HCT116 (cell line): ENCODE data around the gene CNNM4. TPM values are rescaled to one million over a fixed set of nuclear protein-coding genes. Genes with fewer than 3 reads are reported as not detected.

ENCODE experiments used
- ATAC-seq: fragments of 200-7000 bp; cut with Tn5 transposase; 2 replicates; pipeline ENCODE4 v1.9.1; 2020; ENCODE audit warnings: mild to moderate bottlenecking, moderate library complexity
- BruUV-seq: library from RNA; stranded (reverse); fragments of 400-500 nt; replicated peaks from 2 replicates; lab custom pipeline; 2021; lab: Mats Ljungman, UMichigan
- CTCF ChIA-PET: fragments of 300-600 bp; sonication (Branson Sonifier 250); formaldehyde crosslinking; loops from one replicate; lab custom pipeline; 2021; ENCODE audit warnings: antibody characterized with exemption; lab: Charles Lee
- POLR2A ChIA-PET: fragments of 300-600, 350-600 bp; sonication (Branson Sonifier 250); formaldehyde crosslinking; loops from one replicate; lab custom pipeline; 2021; ENCODE audit warnings: antibody characterized with exemption; lab: Charles Lee
- RAD21 ChIA-PET, 2 experiments: fragments of 300-600 bp; sonication (Branson Sonifier 250); formaldehyde crosslinking; loops; one replicate each; lab custom pipeline; 2023; ENCODE audit warnings: low total read pairs in 2 of 2; ENCODE audit not compliant: uncharacterized antibody in 2 of 2, unreplicated experiment in 2 of 2, low non-redundant PET in 1 of 2; lab: Charles Lee
- DNase-seq: peaks from one replicate; pipeline ENCODE4 v3.0.0-alpha.2; 2010; ENCODE audit warnings: low read depth, low spot score
- H2AFZ ChIP-seq: fragments of 200-600 bp; shearing (Covaris generic), sonication (generic); 2 replicates; pipeline ENCODE4 v1.6.1; 2017; ENCODE audit warnings: low read depth, mixed run types, mixed read lengths, antibody characterized with exemption, low read length; ENCODE audit not compliant: poor library complexity, severe bottlenecking
- H3K27ac ChIP-seq: 2 replicates; pipeline ENCODE4 v1.5.1; 2012; ENCODE audit warnings: low read depth, low read length
- H3K27me3 ChIP-seq: fragments of 200-600 bp; sonication (generic); 2 replicates; pipeline ENCODE4 v1.6.1; 2016; ENCODE audit warnings: mixed run types, low read length, mixed read lengths; ENCODE audit not compliant: insufficient read depth
- H3K36me3 ChIP-seq, 2 experiments: fragments of 200-500 bp in 1 of 2; fragments of 200-600 bp in 1 of 2; sonication (Bioruptor generic) in 1 of 2; sonication (generic) in 1 of 2; 2 replicates each; pipeline versions ENCODE4 v1.5.1 to v1.6.1; 2014 to 2016; ENCODE audit warnings: low read length in 2 of 2, inconsistent platforms in 1 of 2, mixed read lengths in 1 of 2, mixed run types in 1 of 2; ENCODE audit not compliant: insufficient read depth in 2 of 2, control insufficient read depth in 1 of 2
- H3K4me1 ChIP-seq, 2 experiments: fragments of 200-600 bp in 1 of 2; sonication (generic) in 1 of 2; 2 replicates each; pipeline versions ENCODE4 v1.5.1 to v1.6.1; 2012 to 2017; ENCODE audit warnings: low read length in 2 of 2, inconsistent platforms in 1 of 2, mild to moderate bottlenecking in 1 of 2, mixed read lengths in 1 of 2, mixed run types in 1 of 2, moderate library complexity in 1 of 2; ENCODE audit not compliant: insufficient read depth in 2 of 2, control insufficient read depth in 1 of 2
- H3K4me2 ChIP-seq: fragments of 200-600 bp; sonication (generic); 2 replicates; pipeline ENCODE4 v1.6.1; 2017; ENCODE audit warnings: mixed run types, low read length, mixed read lengths
- H3K4me3 ChIP-seq, 2 experiments: fragments of 200-600 bp in 1 of 2; sonication (generic) in 1 of 2; replicated peaks in 1 of 2; 2 replicates each; pipeline ENCODE4 v1.5.1; 2011 to 2016; ENCODE audit warnings: low read length in 2 of 2, control low read depth in 1 of 2, low read depth in 1 of 2, mild to moderate bottlenecking in 1 of 2, mixed read lengths in 1 of 2, mixed run types in 1 of 2
- H3K79me2 ChIP-seq: fragments of 200-600 bp; sonication (generic); 2 replicates; pipeline ENCODE4 v1.6.1; 2017; ENCODE audit warnings: mild to moderate bottlenecking, mixed run types, low read length, moderate library complexity, mixed read lengths; ENCODE audit not compliant: insufficient read depth
- H3K9ac ChIP-seq: fragments of 200-600 bp; sonication (generic); 2 replicates; pipeline ENCODE4 v1.6.1; 2016; ENCODE audit warnings: low read length, mixed read lengths
- H3K9me2 ChIP-seq: fragments of 200-600 bp; sonication (generic), shearing (Covaris generic); 2 replicates; pipeline ENCODE4 v1.6.1; 2017; ENCODE audit warnings: mixed run types, mild to moderate bottlenecking, moderate library complexity; ENCODE audit not compliant: insufficient read depth
- H3K9me3 ChIP-seq, 2 experiments: fragments of 200-500 bp in 1 of 2; fragments of 200-600 bp in 1 of 2; sonication (Bioruptor generic) in 1 of 2; sonication (generic) in 1 of 2; 2 replicates each; pipeline ENCODE4 v1.6.1; 2014 to 2017; ENCODE audit warnings: low read length in 2 of 2, mixed read lengths in 2 of 2, inconsistent platforms in 1 of 2, low read depth in 1 of 2, mild to moderate bottlenecking in 1 of 2, mixed run types in 1 of 2, moderate library complexity in 1 of 2; ENCODE audit not compliant: control insufficient read depth in 1 of 2, insufficient read depth in 1 of 2
- H4K20me1 ChIP-seq: fragments of 200-600 bp; sonication (generic), shearing (Covaris generic); 2 replicates; pipeline ENCODE4 v1.6.1; 2017; ENCODE audit warnings: mixed run types, mild to moderate bottlenecking, moderate library complexity; ENCODE audit not compliant: insufficient read depth
- ATF3 ChIP-seq: IDR thresholded peaks from 2 replicates; pipeline ENCODE4 v1.6.1; 2012
- CBX3 ChIP-seq: IDR thresholded peaks from 2 replicates; pipeline ENCODE4 v1.6.1; 2012; ENCODE audit warnings: low read depth
- CEBPB ChIP-seq: IDR thresholded peaks from 2 replicates; pipeline ENCODE4 v1.6.1; 2012; ENCODE audit warnings: low read depth
- CTCF ChIP-seq, 3 experiments: fragments of 200-600 bp in 1 of 3; sonication (generic) in 1 of 3; IDR thresholded peaks in 2 of 3; conservative IDR thresholded peaks in 1 of 3; 2 replicates each; pipeline ENCODE4 v1.5.1; 2012 to 2017; ENCODE audit warnings: low read depth in 2 of 3, low read length in 2 of 3, antibody characterized with exemption in 1 of 3, borderline replicate concordance in 1 of 3, control low read depth in 1 of 3, mild to moderate bottlenecking in 1 of 3, mixed read lengths in 1 of 3, mixed run types in 1 of 3, moderate library complexity in 1 of 3; ENCODE audit not compliant: insufficient read depth in 1 of 3
- EGR1 ChIP-seq: IDR thresholded peaks from 2 replicates; pipeline ENCODE4 v1.6.1; 2012; ENCODE audit warnings: low read depth
- ELF1 ChIP-seq: IDR thresholded peaks from 2 replicates; pipeline ENCODE4 v1.6.1; 2012; ENCODE audit warnings: low read depth, borderline replicate concordance
- EZH2 ChIP-seq: fragments of 200-600 bp; sonication (generic); IDR thresholded peaks from 2 replicates; pipeline ENCODE4 v1.6.1; 2017; ENCODE audit warnings: antibody characterized with exemption, mixed run types
- EZH2phosphoT487 ChIP-seq: fragments of 200-600 bp; IDR thresholded peaks from 2 replicates; pipeline ENCODE4 v1.6.1; 2018; ENCODE audit warnings: antibody characterized with exemption, borderline replicate concordance
- FOSL1 ChIP-seq: IDR thresholded peaks from 2 replicates; pipeline ENCODE4 v1.6.1; 2012; ENCODE audit warnings: low read depth
- JUND ChIP-seq: IDR thresholded peaks from 2 replicates; pipeline ENCODE4 v1.6.1; 2012
- POLR2AphosphoS5 ChIP-seq: IDR thresholded peaks from 2 replicates; pipeline ENCODE4 v1.6.1; 2011; ENCODE audit warnings: mild to moderate bottlenecking, low read depth, low read length, moderate library complexity
- RAD21 ChIP-seq: IDR thresholded peaks from 2 replicates; pipeline ENCODE4 v1.6.1; 2012; ENCODE audit warnings: low read depth, mild to moderate bottlenecking
- SIN3A ChIP-seq: IDR thresholded peaks from 2 replicates; pipeline ENCODE4 v1.6.1; 2012; ENCODE audit warnings: low read depth
- SRF ChIP-seq: IDR thresholded peaks from 2 replicates; pipeline ENCODE4 v1.6.1; 2012; ENCODE audit warnings: low read depth
- ZBTB33 ChIP-seq: IDR thresholded peaks from 2 replicates; pipeline ENCODE4 v1.6.1; 2011; ENCODE audit warnings: mild to moderate bottlenecking, low read length, moderate library complexity; ENCODE audit not compliant: insufficient replicate concordance; ENCODE audit errors: extremely low read depth
- intact Hi-C: fragments of 100-400 bp; cut with micrococcal nuclease; formaldehyde crosslinking; loops from 2 replicates; pipeline ENCODE4 v1.10.0; 2022
- total RNA-seq: library from RNA; stranded (reverse); gene quantifications from one replicate; pipeline ENCODE4 v1.2.1, GENCODE V29; 2021; ENCODE audit not compliant: unreplicated experiment

CNNM4 gene
- total RNA-seq, 1 experiment from 2014 or later, result 7.9 TPM

- TF ChIP-seq ZBTB33 (no peak), CTCF (IDR thresholded peaks at IDR 0.05 in 2 of 3, conservative IDR thresholded peaks at IDR 0.05 in 1 of 3; ENCODE audit: borderline replicate concordance in 1 of 3, insufficient read depth in 1 of 3, low read depth in 2 of 3, low read length in 2 of 3) (no peak)
Measured at GRCh38 chr2:96839875-96840850, 79.5 kb downstream of the CNNM4 start (continued).

GRCh38 chr2:96841701-96842495 lies 81.2 kb downstream of the CNNM4 start:
- no peak overlapping the region for H2AFZ ChIP-seq
- H4K20me1 ChIP-seq, result no peaks in the 10 kb centered on the region
- H3K9me3 ChIP-seq, result no peaks in the 10 kb centered on the region
- no peaks in the 10 kb centered on the region for H3K9me2 ChIP-seq
- no peak overlapping the region for H3K9ac ChIP-seq
- intact Hi-C loops, result no loop called here
- ATAC-seq (no peak), DNase-seq (no peak)
- H3K27me3 ChIP-seq, result no peaks in the 10 kb centered on the region
- H3K4me3 ChIP-seq, result no peak overlapping the region
- H3K27ac ChIP-seq, result no peak overlapping the region
- RAD21 ChIA-PET, result no interaction called here
- no peaks in the 10 kb centered on the region for H3K4me1 ChIP-seq
- no TSS peak for BruUV-seq
- H3K4me2 ChIP-seq, result no peak overlapping the region
- POLR2A ChIA-PET, result interaction anchor here (1.3 kb wide), 1 partner anchor 16 kb away, joined by 3 read pairs; the partner anchor contains the start of gene ANKRD39
- peaks cover 3 to 4% of the 10 kb centered on the region in 2 experiments; a peak in 2 of 4 replicates for H3K36me3 ChIP-seq
- CTCF ChIA-PET, result interaction anchor here (1.2 kb wide), 1 partner anchor 16 kb away, joined by 3 read pairs; the partner anchor contains the start of gene ANKRD39
- no peaks in the 10 kb centered on the region for H3K79me2 ChIP-seq
- TF ChIP-seq CBX3, result no peak
- no peak for TF ChIP-seq JUND
- TF ChIP-seq SRF, result no peak
- TF ChIP-seq RAD21, result no peak
- TF ChIP-seq CTCF (IDR thresholded peaks at IDR 0.05 in 2 of 3, conservative IDR thresholded peaks at IDR 0.05 in 1 of 3; ENCODE audit: borderline replicate concordance in 1 of 3, insufficient read depth in 1 of 3, low read depth in 2 of 3, low read length in 2 of 3), result no peak
- no peak for TF ChIP-seq SIN3A
- TF ChIP-seq EGR1, result no peak
- TF ChIP-seq POLR2AphosphoS5, result no peak
- no peak for TF ChIP-seq EZH2phosphoT487
- no peak for TF ChIP-seq ATF3
- no peak for TF ChIP-seq ELF1
- TF ChIP-seq CEBPB, result no peak
- TF ChIP-seq FOSL1, result no peak
- TF ChIP-seq EZH2, result no peak
